ENCODE measurements around the gene MDFIC. TPM values are rescaled to one million over a fixed set of nuclear protein-coding genes. Genes with fewer than 3 reads are reported as not detected.

MDFIC gene
- total RNA-seq, 1 donor from 2014 or later: 7.1 TPM

- H3K9me3 Mint-ChIP-seq: no peaks in the 10 kb centered on the region
- Histone ChIP-seq H3K9me3 (ENCODE audit: low read depth) (no peaks in the 10 kb centered on the region), H3F3A (ENCODE audit: low read depth) (no peaks in the 10 kb centered on the region), H3K27me3 (no peaks in the 10 kb centered on the region), H3K36me3 (no peaks in the 10 kb centered on the region), H3K4me3 (no peak overlapping the region), H3K4me2 (peak overlapping the region; percentile 40), H3K4me1 (peaks cover 6% of the 10 kb centered on the region), H3K9ac (no peak overlapping the region), H3K79me2 (ENCODE audit: low read depth) (no peaks in the 10 kb centered on the region), H2AFZ (replicated peaks) (peak overlapping the region; percentile 40), H3K27ac (no peak overlapping the region), H4K20me1 (ENCODE audit: low read depth) (no peaks in the 10 kb centered on the region)
- H3K27me3 Mint-ChIP-seq (ENCODE audit: insufficient read depth, low read depth): no peaks in the 10 kb centered on the region
- peak; percentile 52 for DNase-seq (ENCODE audit: low spot score)
- peaks cover 10% of the 10 kb centered on the region for H3K4me1 Mint-ChIP-seq
- TF ChIP-seq EZH2 (IDR thresholded peaks at IDR 0.05) (no peak), EZH2phosphoT487 (IDR thresholded peaks at IDR 0.05) (no peak), CTCF (IDR thresholded peaks at IDR 0.05) (no peak)
- H3K36me3 Mint-ChIP-seq: peaks cover 6% of the 10 kb centered on the region
- no peak overlapping the region for H3K4me3 Mint-ChIP-seq
- peak overlapping the region; percentile 36 for H3K27ac Mint-ChIP-seq
Observed at GRCh38 chr7:114944745-114945625, 23.1 kb downstream of the MDFIC start.

- no peak overlapping the region for H2AFZ ChIP-seq (replicated peaks)
- H3K9ac ChIP-seq: no peak overlapping the region
- Mint-ChIP-seq H3K27ac (no peak overlapping the region), H3K4me1 (peaks cover 13% of the 10 kb centered on the region), H3K27me3 (ENCODE audit: insufficient read depth, low read depth) (no peaks in the 10 kb centered on the region), H3K36me3 (peaks cover 2% of the 10 kb centered on the region), H3K4me3 (no peak overlapping the region), H3K9me3 (no peaks in the 10 kb centered on the region)
- no peaks in the 10 kb centered on the region for H3K9me3 ChIP-seq (ENCODE audit: low read depth)
- no peaks in the 10 kb centered on the region for H4K20me1 ChIP-seq (ENCODE audit: low read depth)
- H3F3A ChIP-seq (ENCODE audit: low read depth): no peaks in the 10 kb centered on the region
- no peaks in the 10 kb centered on the region for H3K36me3 ChIP-seq
- H3K79me2 ChIP-seq (ENCODE audit: low read depth): no peaks in the 10 kb centered on the region
- peaks cover 6% of the 10 kb centered on the region for H3K4me1 ChIP-seq
- no peaks in the 10 kb centered on the region for H3K27me3 ChIP-seq
- TF ChIP-seq CTCF (IDR thresholded peaks at IDR 0.05) (no peak), EZH2phosphoT487 (IDR thresholded peaks at IDR 0.05) (no peak), EZH2 (IDR thresholded peaks at IDR 0.05) (no peak)
- no peak overlapping the region for H3K4me2 ChIP-seq
- no peak overlapping the region for H3K27ac ChIP-seq
- H3K4me3 ChIP-seq: no peak overlapping the region
- no peak for DNase-seq (ENCODE audit: low spot score)
Observed at GRCh38 chr7:114949231-114949630, 27.3 kb downstream of the MDFIC start.

GRCh38 chr7:114952296-114952695, 30.4 kb downstream of the MDFIC start:
- Mint-ChIP-seq H3K27ac (no peak overlapping the region), H3K9me3 (no peaks in the 10 kb centered on the region), H3K27me3 (ENCODE audit: insufficient read depth, low read depth) (no peaks in the 10 kb centered on the region), H3K4me3 (no peak overlapping the region), H3K36me3 (no peaks in the 10 kb centered on the region), H3K4me1 (peaks cover 5% of the 10 kb centered on the region)
- Histone ChIP-seq H3K9me3 (ENCODE audit: low read depth) (no peaks in the 10 kb centered on the region), H3K79me2 (ENCODE audit: low read depth) (no peaks in the 10 kb centered on the region), H4K20me1 (ENCODE audit: low read depth) (no peaks in the 10 kb centered on the region), H3K4me2 (no peak overlapping the region), H3K4me1 (no peaks in the 10 kb centered on the region), H3F3A (ENCODE audit: low read depth) (no peaks in the 10 kb centered on the region), H3K4me3 (no peak overlapping the region), H3K27me3 (no peaks in the 10 kb centered on the region), H3K9ac (no peak overlapping the region), H2AFZ (replicated peaks) (no peak overlapping the region), H3K27ac (no peak overlapping the region), H3K36me3 (no peaks in the 10 kb centered on the region)
- no peak for TF ChIP-seq EZH2phosphoT487 (IDR thresholded peaks at IDR 0.05)
- DNase-seq (ENCODE audit: low spot score): no peak

- no peaks in the 10 kb centered on the region for H3K27me3 Mint-ChIP-seq (ENCODE audit: insufficient read depth, low read depth)
- no peak for TF ChIP-seq EZH2phosphoT487 (IDR thresholded peaks at IDR 0.05)
- no peaks in the 10 kb centered on the region for H3K9me3 Mint-ChIP-seq
Observed at GRCh38 chr7:114953724-114954123, 31.8 kb downstream of the MDFIC start.

More at GRCh38 chr7:114953724-114954123, 31.8 kb downstream of the MDFIC start:
- Histone ChIP-seq H3K4me3 (no peak overlapping the region), H4K20me1 (ENCODE audit: low read depth) (no peaks in the 10 kb centered on the region), H3K4me2 (no peak overlapping the region), H3K79me2 (ENCODE audit: low read depth) (no peaks in the 10 kb centered on the region), H2AFZ (replicated peaks) (no peak overlapping the region), H3K9ac (no peak overlapping the region), H3K27ac (no peak overlapping the region), H3K9me3 (ENCODE audit: low read depth) (no peaks in the 10 kb centered on the region), H3K27me3 (no peaks in the 10 kb centered on the region), H3F3A (ENCODE audit: low read depth) (no peaks in the 10 kb centered on the region), H3K36me3 (no peaks in the 10 kb centered on the region), H3K4me1 (no peaks in the 10 kb centered on the region)
- no peak overlapping the region for H3K27ac Mint-ChIP-seq
- peaks cover 5% of the 10 kb centered on the region for H3K4me1 Mint-ChIP-seq
- DNase-seq (ENCODE audit: low spot score): no peak
- H3K36me3 Mint-ChIP-seq: no peaks in the 10 kb centered on the region
- H3K4me3 Mint-ChIP-seq: no peak overlapping the region
